IMR-90 (cell line): Measurements from ENCODE around the gene METTL1. TPM values are rescaled to one million over a fixed set of nuclear protein-coding genes. Genes with fewer than 3 reads are reported as not detected.

Experiments
- ATAC-seq: fragments of 200-7000 bp; cut with Tn5 transposase; 2 replicates; pipeline ENCODE4 v1.9.1; 2020; ENCODE audit warnings: low read depth, mild to moderate bottlenecking, moderate library complexity
- BruUV-seq: library from RNA; stranded (reverse); fragments of 400-500 nt; replicated peaks from 2 replicates; lab custom pipeline; 2021; lab: Mats Ljungman, UMichigan
- CTCF ChIA-PET: fragments of 300-600 bp; formaldehyde crosslinking; extraction: SDS; loops from one replicate; lab custom pipeline; 2021; ENCODE audit warnings: antibody characterized with exemption; lab: Yijun Ruan, JAX
- POLR2A ChIA-PET: fragments of 300-600 bp; sonication (Branson Sonifier 250); formaldehyde crosslinking; loops from one replicate; lab custom pipeline; 2022; ENCODE audit warnings: antibody characterized with exemption; ENCODE audit not compliant: unreplicated experiment; lab: Charles Lee
- DNase-seq: peaks from one replicate; pipeline ENCODE4 v3.0.0; 2013
- H2AFZ ChIP-seq: replicated peaks from 2 replicates; pipeline ENCODE3; 2013; ENCODE audit warnings: low read length, mild to moderate bottlenecking; ENCODE audit not compliant: poor library complexity
- H2AK5ac ChIP-seq: 2 replicates; pipeline ENCODE4 v1.6.1; 2013; ENCODE audit warnings: low read depth, low read length, inconsistent platforms
- H2AK9ac ChIP-seq: replicated peaks from 2 replicates; pipeline ENCODE3; 2013; ENCODE audit warnings: mild to moderate bottlenecking, low read depth, low read length, moderate library complexity; ENCODE audit not compliant: poor library complexity
- H2BK120ac ChIP-seq: 2 replicates; pipeline ENCODE4 v1.6.1; 2013; ENCODE audit warnings: low read depth, low read length, inconsistent platforms
- H2BK15ac ChIP-seq: 3 replicates; pipeline ENCODE4 v1.6.1; 2013; ENCODE audit warnings: low read depth, low read length, inconsistent platforms
- H2BK20ac ChIP-seq: 2 replicates; pipeline ENCODE4 v1.6.1; 2013; ENCODE audit warnings: low read depth, mild to moderate bottlenecking, inconsistent platforms, low read length, moderate library complexity
- H2BK5ac ChIP-seq: 2 replicates; pipeline ENCODE4 v1.6.1; 2013; ENCODE audit warnings: mild to moderate bottlenecking, low read depth, low read length, inconsistent platforms; ENCODE audit not compliant: poor library complexity, severe bottlenecking
- H3K14ac ChIP-seq: replicated peaks from 2 replicates; pipeline ENCODE4 v1.6.1; 2013; ENCODE audit warnings: low read depth, low read length, inconsistent platforms
- H3K18ac ChIP-seq: 2 replicates; pipeline ENCODE4 v1.6.1; 2013; ENCODE audit warnings: low read depth, low read length, control low read depth
- H3K23ac ChIP-seq: 2 replicates; pipeline ENCODE4 v1.6.1; 2013; ENCODE audit warnings: low read depth, low read length, inconsistent platforms
- H3K27ac ChIP-seq: 2 replicates; pipeline ENCODE4 v1.5.1; 2013; ENCODE audit warnings: mild to moderate bottlenecking, control low read depth, low read length; ENCODE audit not compliant: insufficient read depth
- H3K27me3 ChIP-seq: 2 replicates; pipeline ENCODE4 v1.6.1; 2013; ENCODE audit warnings: low read length; ENCODE audit not compliant: control insufficient read depth, insufficient read depth
- H3K36me3 ChIP-seq: 2 replicates; pipeline ENCODE4 v1.6.1; 2013; ENCODE audit warnings: low read length, mixed read lengths; ENCODE audit not compliant: control insufficient read depth, insufficient read depth
- H3K4ac ChIP-seq: 2 replicates; pipeline ENCODE4 v1.6.1; 2013; ENCODE audit warnings: low read depth, low read length, inconsistent platforms
- H3K4me1 ChIP-seq: 2 replicates; pipeline ENCODE4 v1.6.1; 2013; ENCODE audit warnings: low read length, mixed read lengths; ENCODE audit not compliant: control insufficient read depth, insufficient read depth
- H3K4me2 ChIP-seq: 2 replicates; pipeline ENCODE4 v1.6.1; 2013; ENCODE audit warnings: low read depth, mild to moderate bottlenecking, control low read depth, low read length, moderate library complexity
- H3K4me3 ChIP-seq: 2 replicates; pipeline ENCODE4 v1.5.1; 2013; ENCODE audit warnings: low read depth, mild to moderate bottlenecking, control low read depth, low read length, moderate library complexity; ENCODE audit not compliant: insufficient read depth
- H3K56ac ChIP-seq: 2 replicates; pipeline ENCODE4 v1.6.1; 2013; ENCODE audit warnings: low read length, inconsistent platforms; ENCODE audit not compliant: insufficient read depth; ENCODE audit errors: extremely low read depth
- H3K79me1 ChIP-seq, 2 experiments: 2 replicates each; pipeline ENCODE4 v1.6.1; 2013; ENCODE audit warnings: low read length in 2 of 2, inconsistent platforms in 1 of 2, low read depth in 1 of 2
- H3K9ac ChIP-seq: 2 replicates; pipeline ENCODE4 v1.6.1; 2013; ENCODE audit warnings: low read depth, low read length, control low read depth
- H3K9me1 ChIP-seq: 2 replicates; pipeline ENCODE4 v1.6.1; 2013; ENCODE audit warnings: low read length, inconsistent platforms; ENCODE audit not compliant: insufficient read depth
- H3K9me3 ChIP-seq: 2 replicates; pipeline ENCODE4 v1.6.1; 2013; ENCODE audit warnings: low read length; ENCODE audit not compliant: control insufficient read depth, insufficient read depth
- H4K20me1 ChIP-seq: 2 replicates; pipeline ENCODE4 v1.6.1; 2013; ENCODE audit warnings: low read length, inconsistent platforms; ENCODE audit not compliant: insufficient read depth
- H4K5ac ChIP-seq: 2 replicates; pipeline ENCODE4 v1.6.1; 2013; ENCODE audit warnings: mild to moderate bottlenecking, low read depth, low read length, control low read depth
- H4K8ac ChIP-seq, 2 experiments: 2 replicates each; pipeline ENCODE4 v1.6.1; 2013; ENCODE audit warnings: low read depth in 2 of 2, low read length in 2 of 2, control low read depth in 1 of 2, inconsistent platforms in 1 of 2
- H4K91ac ChIP-seq: 2 replicates; pipeline ENCODE4 v1.6.1; 2013; ENCODE audit warnings: low read depth, low read length, inconsistent platforms; ENCODE audit not compliant: insufficient read depth
- BHLHE40 ChIP-seq: fragments of 150-350 bp; IDR thresholded peaks from 2 replicates; pipeline ENCODE4 v1.6.1; 2016; ENCODE audit warnings: mild to moderate bottlenecking, low read depth, low read length
- CEBPB ChIP-seq: IDR thresholded peaks from 2 replicates; pipeline ENCODE4 v1.6.1; 2012; ENCODE audit warnings: low read depth, low read length, improper control_type of control experiment
- CHD1 ChIP-seq: IDR thresholded peaks from 2 replicates; pipeline ENCODE4 v1.6.1; 2012; ENCODE audit warnings: low read depth, low read length, improper control_type of control experiment
- MAFK ChIP-seq: IDR thresholded peaks from 2 replicates; pipeline ENCODE4 v1.6.1; 2012; ENCODE audit warnings: low read depth, low read length, improper control_type of control experiment
- MAZ ChIP-seq: IDR thresholded peaks from 2 replicates; pipeline ENCODE4 v1.6.1; 2012; ENCODE audit warnings: low read depth, mild to moderate bottlenecking, low read length, improper control_type of control experiment, moderate library complexity, borderline replicate concordance
- MXI1 ChIP-seq: IDR thresholded peaks from 2 replicates; pipeline ENCODE4 v1.6.1; 2012; ENCODE audit warnings: low read depth, mild to moderate bottlenecking, low read length, moderate library complexity, borderline replicate concordance
- POLR2A ChIP-seq: IDR thresholded peaks from 2 replicates; pipeline ENCODE4 v1.6.1; 2012; ENCODE audit warnings: mild to moderate bottlenecking, low read depth, low read length
- RAD21 ChIP-seq: IDR thresholded peaks from 2 replicates; pipeline ENCODE4 v1.6.1; 2012; ENCODE audit warnings: low read length, improper control_type of control experiment
- RCOR1 ChIP-seq: IDR thresholded peaks from 2 replicates; pipeline ENCODE4 v1.6.1; 2012; ENCODE audit warnings: mild to moderate bottlenecking, low read length, improper control_type of control experiment; ENCODE audit not compliant: insufficient replicate concordance
- RFX5 ChIP-seq: IDR thresholded peaks from 2 replicates; pipeline ENCODE4 v1.8.0; 2012; ENCODE audit warnings: low read depth, mild to moderate bottlenecking, low read length, moderate library complexity
- SMC3 ChIP-seq: fragments of 150-350 bp; IDR thresholded peaks from 2 replicates; pipeline ENCODE4 v1.6.1; 2016; ENCODE audit warnings: low read depth, mild to moderate bottlenecking, antibody characterized with exemption, low read length, moderate library complexity
- WGBS, 2 experiments: methylation state at CpG; one replicate each; pipeline versions ENCODE4 v1.1.5 to v1.1.7; 2013; ENCODE audit warnings: missing lambda C conversion rate in 2 of 2; ENCODE audit not compliant: insufficient read length in 1 of 2; ENCODE audit errors: extremely low coverage in 2 of 2; 5-methylcytosine and 5-hydroxymethylcytosine counted together
- dilution Hi-C: fragments of 300-500 bp; cut with HindIII; formaldehyde crosslinking; loops from one replicate; pipeline ENCODE4 v1.14.3; 2018; ENCODE audit warnings: low sequenced_read_pairs; ENCODE audit not compliant: unreplicated experiment
- in situ Hi-C: fragments of 300-500 bp; cut with MboI; formaldehyde crosslinking; loops from 3 replicates; pipeline ENCODE4 v1.14.3; 2019; ENCODE audit warnings: low sequenced_read_pairs, inconsistent platforms, mixed read lengths
- intact Hi-C: fragments of 100-400 bp; cut with micrococcal nuclease; formaldehyde crosslinking; loops from 2 replicates; pipeline ENCODE4 v1.10.0; 2022
- polyA plus RNA-seq, 3 experiments: library from polyadenylated mRNA; depleted of rRNA; stranded (reverse); fragments of >200 nt; gene quantifications; 2 replicates each; pipeline ENCODE4 v1.2.3, GENCODE V29; 2012; ENCODE audit warnings: low replicate concordance in 1 of 3
- total RNA-seq: library from RNA; depleted of rRNA; stranded (reverse); fragments of >200 nt; gene quantifications from 2 replicates; pipeline ENCODE4 v1.2.3, GENCODE V29; 2012
- TF ChIP-seq, protein P1 (sequence below): conservative IDR thresholded peaks from 2 replicates; pipeline ENCODE4 v1.5.1; 2012; ENCODE audit warnings: mild to moderate bottlenecking, low read depth, low read length, improper control_type of control experiment
- TF ChIP-seq, protein P2 (sequence below): fragments of 150-350 bp; IDR thresholded peaks from 2 replicates; pipeline ENCODE4 v1.6.1; 2017; ENCODE audit warnings: mild to moderate bottlenecking, antibody characterized with exemption, low read length, low read depth
- TF ChIP-seq, protein P3 (sequence below): fragments of 150-350 bp; IDR thresholded peaks from 2 replicates; pipeline ENCODE4 v1.6.1; 2016; ENCODE audit warnings: low read depth, mild to moderate bottlenecking, low read length, moderate library complexity, borderline replicate concordance

METTL1 gene
- total and polyA plus RNA-seq, 2 of the 4 experiments (the other 2 are of a cell fraction) = 12.4 to 27.5 TPM

DNA sequence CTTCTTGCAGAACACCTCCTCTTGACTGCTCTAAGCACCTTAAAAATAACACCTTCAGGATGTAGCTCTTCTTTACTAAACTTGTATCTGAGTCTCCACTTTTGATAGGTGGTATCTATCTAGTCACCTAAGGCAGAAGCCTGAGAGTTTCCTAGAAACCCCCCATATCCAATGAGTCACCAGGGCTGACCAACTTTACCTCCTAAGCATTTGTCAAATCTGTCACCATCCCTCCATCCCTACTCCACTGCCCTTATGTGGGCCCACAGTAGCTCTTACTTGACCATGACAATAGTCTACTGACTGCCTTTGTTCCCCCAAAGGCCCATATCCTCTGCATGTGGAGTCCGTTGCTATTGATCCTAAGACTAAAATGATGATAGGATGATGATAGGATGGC is 30.7 kb upstream of the METTL1 start:
- Histone ChIP-seq H3K27ac (no peak overlapping the region), H3K36me3 (peaks cover 43% of the 10 kb centered on the region), H3K4me1 (no peaks in the 10 kb centered on the region), H3K9ac (no peak overlapping the region), H2BK120ac (no peak overlapping the region), H3K56ac (no peak overlapping the region), H3K79me1 (0 out of 4 replicates have a peak, but pooled peaks cover 0 to 3% of the 10 kb centered on the region in 2 experiments), H3K4ac (no peak overlapping the region), H3K9me1 (0 out of 2 replicates have a peak, but pooled peaks cover 2% of the 10 kb centered on the region), H3K9me3 (no peaks in the 10 kb centered on the region), H3K4me2 (no peak overlapping the region), H3K27me3 (no peaks in the 10 kb centered on the region), H2BK5ac (no peak overlapping the region), H3K23ac (no peak overlapping the region), H4K91ac (no peak overlapping the region), H4K8ac (no peak overlapping the region), H3K18ac (no peak overlapping the region), H4K5ac (no peak overlapping the region), H2BK15ac (no peak overlapping the region), H2AFZ (no peak overlapping the region), H2AK5ac (no peak overlapping the region), H4K20me1 (no peaks in the 10 kb centered on the region; the same call in 1 of the 2 replicates), H2BK20ac (no peak overlapping the region), H3K14ac (no peak overlapping the region), H2AK9ac (no peak overlapping the region), H3K4me3 (no peak overlapping the region)
- POLR2A ChIA-PET = no interaction called here
- no peak for TF ChIP-seq RFX5
- no peak for TF ChIP-seq MAFK
- TF ChIP-seq MAZ = no peak
- no peak for TF ChIP-seq RAD21
- no peak for TF ChIP-seq SMC3
- no peak for TF ChIP-seq CEBPB
- no peak for TF ChIP-seq BHLHE40
- no peak for TF ChIP-seq RCOR1
- no peak for TF ChIP-seq MXI1
- TF ChIP-seq, protein P1, sequence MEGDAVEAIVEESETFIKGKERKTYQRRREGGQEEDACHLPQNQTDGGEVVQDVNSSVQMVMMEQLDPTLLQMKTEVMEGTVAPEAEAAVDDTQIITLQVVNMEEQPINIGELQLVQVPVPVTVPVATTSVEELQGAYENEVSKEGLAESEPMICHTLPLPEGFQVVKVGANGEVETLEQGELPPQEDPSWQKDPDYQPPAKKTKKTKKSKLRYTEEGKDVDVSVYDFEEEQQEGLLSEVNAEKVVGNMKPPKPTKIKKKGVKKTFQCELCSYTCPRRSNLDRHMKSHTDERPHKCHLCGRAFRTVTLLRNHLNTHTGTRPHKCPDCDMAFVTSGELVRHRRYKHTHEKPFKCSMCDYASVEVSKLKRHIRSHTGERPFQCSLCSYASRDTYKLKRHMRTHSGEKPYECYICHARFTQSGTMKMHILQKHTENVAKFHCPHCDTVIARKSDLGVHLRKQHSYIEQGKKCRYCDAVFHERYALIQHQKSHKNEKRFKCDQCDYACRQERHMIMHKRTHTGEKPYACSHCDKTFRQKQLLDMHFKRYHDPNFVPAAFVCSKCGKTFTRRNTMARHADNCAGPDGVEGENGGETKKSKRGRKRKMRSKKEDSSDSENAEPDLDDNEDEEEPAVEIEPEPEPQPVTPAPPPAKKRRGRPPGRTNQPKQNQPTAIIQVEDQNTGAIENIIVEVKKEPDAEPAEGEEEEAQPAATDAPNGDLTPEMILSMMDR = no peak
- TF ChIP-seq, protein P2, sequence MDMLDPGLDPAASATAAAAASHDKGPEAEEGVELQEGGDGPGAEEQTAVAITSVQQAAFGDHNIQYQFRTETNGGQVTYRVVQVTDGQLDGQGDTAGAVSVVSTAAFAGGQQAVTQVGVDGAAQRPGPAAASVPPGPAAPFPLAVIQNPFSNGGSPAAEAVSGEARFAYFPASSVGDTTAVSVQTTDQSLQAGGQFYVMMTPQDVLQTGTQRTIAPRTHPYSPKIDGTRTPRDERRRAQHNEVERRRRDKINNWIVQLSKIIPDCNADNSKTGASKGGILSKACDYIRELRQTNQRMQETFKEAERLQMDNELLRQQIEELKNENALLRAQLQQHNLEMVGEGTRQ = no peak
- TF ChIP-seq, protein P3, sequence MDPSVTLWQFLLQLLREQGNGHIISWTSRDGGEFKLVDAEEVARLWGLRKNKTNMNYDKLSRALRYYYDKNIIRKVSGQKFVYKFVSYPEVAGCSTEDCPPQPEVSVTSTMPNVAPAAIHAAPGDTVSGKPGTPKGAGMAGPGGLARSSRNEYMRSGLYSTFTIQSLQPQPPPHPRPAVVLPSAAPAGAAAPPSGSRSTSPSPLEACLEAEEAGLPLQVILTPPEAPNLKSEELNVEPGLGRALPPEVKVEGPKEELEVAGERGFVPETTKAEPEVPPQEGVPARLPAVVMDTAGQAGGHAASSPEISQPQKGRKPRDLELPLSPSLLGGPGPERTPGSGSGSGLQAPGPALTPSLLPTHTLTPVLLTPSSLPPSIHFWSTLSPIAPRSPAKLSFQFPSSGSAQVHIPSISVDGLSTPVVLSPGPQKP = no peak
- no peak for TF ChIP-seq CHD1
- no peak for TF ChIP-seq POLR2A
- CTCF ChIA-PET = interaction anchor here (0.7 to 2.2 kb wide), 11 partner anchors 8 to 105 kb away, joined by 3 to 13 read pairs (median 3); partner anchors contain the start of genes AVIL and TSFM
- no peak for DNase-seq
- no TSS peak for BruUV-seq
- intact Hi-C loops (loop anchor here (1.0 kb wide), 1 partner anchor 103 kb away; no protein-coding TSS in a partner anchor), in situ Hi-C loops (no loop called here), dilution Hi-C loops (no loop called here)
- no peak for ATAC-seq
- no CpG with 5 or more reads among the region's 1 CpG for WGBS, 2 experiments
